ENCODE data around the gene LAMB2.

The LAMB2 gene

DNA sequence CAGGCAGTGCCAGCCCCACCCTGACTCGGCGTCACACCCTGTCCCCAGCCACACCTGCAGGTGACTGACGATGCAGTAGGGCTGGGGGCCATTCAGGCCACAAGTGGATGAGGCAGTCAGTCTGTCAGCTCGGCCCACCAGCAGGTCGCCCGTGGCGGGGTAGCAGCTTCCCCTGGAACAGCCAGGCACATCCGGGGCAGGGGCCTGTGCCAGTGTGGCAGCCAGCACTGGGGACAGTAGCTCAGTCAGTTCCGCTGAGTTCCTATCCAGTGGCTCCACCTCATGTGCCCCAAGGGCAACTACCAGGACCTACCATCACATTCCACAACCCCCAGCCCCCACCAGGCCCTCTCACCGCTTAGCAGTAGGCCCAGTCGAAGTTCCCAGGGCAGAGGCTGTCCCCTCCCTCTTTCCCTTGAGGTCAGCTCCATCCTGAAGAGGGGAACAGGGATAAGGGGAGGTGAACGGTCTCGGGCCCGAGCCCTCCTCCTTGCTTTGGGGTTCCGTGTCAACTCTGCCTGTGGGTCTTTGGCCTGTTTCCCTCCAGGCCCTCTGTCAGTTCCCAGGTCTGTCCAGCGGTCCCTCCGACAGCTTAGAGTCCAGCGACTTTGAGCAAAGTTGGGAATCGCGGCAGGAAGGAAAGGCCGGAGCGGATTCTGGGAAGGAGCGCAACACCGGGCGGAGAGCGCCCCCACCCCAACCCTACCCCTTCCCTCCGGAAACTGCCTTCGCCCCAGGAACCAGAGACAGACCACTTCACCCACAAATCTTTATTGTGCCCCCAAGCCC, at the start of gene LAMB2:
Gene LAMB2 (minus strand): TSS at position 614 of the 789 bp plus-strand sequence. CDS start 183 bp downstream, at position 431.
- peak within 1 kb of the TSS; percentile 88 for H3K4me3 ChIP-seq (ENCODE audit: low read depth, low read length)
- TF ChIP-seq, protein P1, sequence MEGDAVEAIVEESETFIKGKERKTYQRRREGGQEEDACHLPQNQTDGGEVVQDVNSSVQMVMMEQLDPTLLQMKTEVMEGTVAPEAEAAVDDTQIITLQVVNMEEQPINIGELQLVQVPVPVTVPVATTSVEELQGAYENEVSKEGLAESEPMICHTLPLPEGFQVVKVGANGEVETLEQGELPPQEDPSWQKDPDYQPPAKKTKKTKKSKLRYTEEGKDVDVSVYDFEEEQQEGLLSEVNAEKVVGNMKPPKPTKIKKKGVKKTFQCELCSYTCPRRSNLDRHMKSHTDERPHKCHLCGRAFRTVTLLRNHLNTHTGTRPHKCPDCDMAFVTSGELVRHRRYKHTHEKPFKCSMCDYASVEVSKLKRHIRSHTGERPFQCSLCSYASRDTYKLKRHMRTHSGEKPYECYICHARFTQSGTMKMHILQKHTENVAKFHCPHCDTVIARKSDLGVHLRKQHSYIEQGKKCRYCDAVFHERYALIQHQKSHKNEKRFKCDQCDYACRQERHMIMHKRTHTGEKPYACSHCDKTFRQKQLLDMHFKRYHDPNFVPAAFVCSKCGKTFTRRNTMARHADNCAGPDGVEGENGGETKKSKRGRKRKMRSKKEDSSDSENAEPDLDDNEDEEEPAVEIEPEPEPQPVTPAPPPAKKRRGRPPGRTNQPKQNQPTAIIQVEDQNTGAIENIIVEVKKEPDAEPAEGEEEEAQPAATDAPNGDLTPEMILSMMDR (IDR thresholded peaks at IDR 0.05; ENCODE audit: low read depth, low read length), result no peak

DNA sequence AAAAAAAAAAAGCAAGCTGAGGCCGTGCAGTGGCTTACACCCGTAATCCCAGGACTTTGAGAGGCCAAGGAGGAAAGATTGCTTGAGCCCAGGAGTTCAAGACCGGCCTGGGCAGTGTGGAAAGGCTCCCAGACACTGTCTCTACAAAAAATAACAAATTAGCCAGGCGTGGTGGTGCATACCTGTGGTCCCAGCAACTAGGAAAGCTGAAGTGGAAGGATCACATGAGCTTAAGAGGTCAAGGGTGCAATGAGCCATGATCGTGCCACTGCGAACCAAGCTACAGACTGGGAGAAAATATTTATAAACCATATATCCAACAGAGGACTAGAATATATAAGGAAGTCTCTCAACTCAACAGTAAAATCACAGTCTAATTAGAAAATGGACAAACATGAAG, 48.5 kb upstream of the LAMB2 start:
- H3K4me3 ChIP-seq (ENCODE audit: low read depth, low read length), result no peak overlapping the region
- TF ChIP-seq, protein P1 (IDR thresholded peaks at IDR 0.05; ENCODE audit: low read depth, low read length), result no peak

DNA sequence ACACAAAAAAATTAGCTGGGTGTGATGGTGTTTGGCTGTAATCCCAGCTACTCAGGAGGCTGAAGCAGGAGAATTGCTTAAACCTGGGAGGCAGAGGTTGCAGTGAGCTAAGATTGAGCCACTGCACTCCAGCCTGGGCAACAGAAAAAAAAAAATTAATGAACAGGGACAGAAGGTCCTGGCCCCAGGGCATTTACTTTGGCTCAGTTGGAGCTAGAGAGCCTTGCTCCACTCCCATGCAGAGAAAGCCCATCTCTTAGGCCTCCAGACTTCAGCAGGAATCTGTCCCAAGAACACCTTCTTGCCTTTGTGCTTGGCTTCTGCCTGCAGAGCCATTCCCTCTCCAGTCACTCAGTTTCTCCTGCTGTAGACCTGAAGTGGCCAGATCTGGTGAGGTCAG, 47.3 kb upstream of the LAMB2 start:
- H3K4me3 ChIP-seq (ENCODE audit: low read depth, low read length), result no peak overlapping the region
- TF ChIP-seq, protein P1 (IDR thresholded peaks at IDR 0.05; ENCODE audit: low read depth, low read length), result no peak

DNA sequence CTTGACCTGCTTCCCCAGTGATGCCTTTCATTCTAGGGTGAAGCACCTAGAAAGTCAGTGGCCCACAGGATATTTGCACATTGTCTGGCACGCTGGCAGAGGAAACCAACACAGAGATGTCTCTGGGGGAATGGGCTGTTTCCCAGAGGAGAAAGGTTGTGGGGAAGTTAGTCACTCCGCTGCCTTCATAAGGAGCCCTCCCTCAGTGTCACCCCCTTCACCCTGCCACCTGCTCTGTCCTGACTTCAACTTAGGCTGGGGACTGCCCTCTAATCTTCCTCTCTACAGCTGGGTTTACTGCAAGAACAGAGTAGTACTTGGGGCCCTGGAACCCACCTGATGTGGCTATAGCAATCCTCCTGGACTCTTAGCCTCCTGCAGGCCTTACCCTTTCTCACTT, 44.2 kb upstream of the LAMB2 start:
- TF ChIP-seq, protein P1 (IDR thresholded peaks at IDR 0.05; ENCODE audit: low read depth, low read length), result no peak
- H3K4me3 ChIP-seq (ENCODE audit: low read depth, low read length), result no peak overlapping the region

DNA sequence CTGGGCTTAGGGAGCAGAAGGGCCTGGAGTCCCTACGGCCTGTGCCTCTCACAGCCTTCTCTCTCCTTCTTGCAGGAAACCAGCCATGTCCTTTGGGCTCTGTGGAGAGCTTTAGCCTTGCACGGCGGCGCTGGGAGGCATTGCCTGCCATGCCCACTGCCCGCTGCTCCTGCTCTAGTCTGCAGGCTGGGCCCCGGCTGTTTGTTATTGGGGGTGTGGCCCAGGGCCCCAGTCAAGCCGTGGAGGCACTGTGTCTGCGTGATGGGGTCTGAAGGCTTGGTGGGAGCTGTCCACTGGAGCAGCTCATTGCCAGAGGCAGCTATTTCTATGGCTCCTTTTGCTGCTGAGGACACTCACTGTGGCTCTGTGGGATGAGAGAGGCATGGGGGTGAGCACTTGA, 42.7 kb upstream of the LAMB2 start:
- TF ChIP-seq, protein P1 (IDR thresholded peaks at IDR 0.05; ENCODE audit: low read depth, low read length), result no peak
- H3K4me3 ChIP-seq (ENCODE audit: low read depth, low read length), result no peak overlapping the region

DNA sequence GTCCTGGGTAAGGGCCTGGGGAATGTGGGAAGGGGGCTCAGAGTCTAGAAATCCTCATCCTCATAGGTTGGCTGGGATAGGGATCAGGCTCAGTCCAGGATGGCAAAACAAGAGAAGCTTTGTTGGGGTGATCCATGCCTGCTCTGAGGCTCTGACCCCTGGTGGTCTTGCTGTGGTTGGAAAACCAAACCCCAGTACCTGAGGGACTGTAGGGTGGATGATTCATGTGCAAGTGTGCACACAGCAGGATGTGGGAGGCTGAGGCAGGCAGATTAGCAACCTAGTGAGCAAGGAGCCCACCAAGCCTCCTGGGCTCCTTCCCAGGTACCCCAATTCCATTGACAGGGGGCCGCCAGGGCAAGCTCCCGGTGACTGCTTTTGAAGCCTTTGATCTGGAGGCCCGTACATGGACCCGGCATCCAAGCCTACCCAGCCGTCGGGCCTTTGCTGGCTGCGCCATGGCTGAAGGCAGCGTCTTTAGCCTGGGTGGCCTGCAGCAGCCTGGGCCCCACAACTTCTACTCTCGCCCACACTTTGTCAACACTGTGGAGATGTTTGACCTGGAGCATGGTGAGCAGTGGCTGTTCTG, 41.6 kb upstream of the LAMB2 start:
- TF ChIP-seq, protein P1 (IDR thresholded peaks at IDR 0.05; ENCODE audit: low read depth, low read length), result no peak
- no peak overlapping the region for H3K4me3 ChIP-seq (ENCODE audit: low read depth, low read length)

DNA sequence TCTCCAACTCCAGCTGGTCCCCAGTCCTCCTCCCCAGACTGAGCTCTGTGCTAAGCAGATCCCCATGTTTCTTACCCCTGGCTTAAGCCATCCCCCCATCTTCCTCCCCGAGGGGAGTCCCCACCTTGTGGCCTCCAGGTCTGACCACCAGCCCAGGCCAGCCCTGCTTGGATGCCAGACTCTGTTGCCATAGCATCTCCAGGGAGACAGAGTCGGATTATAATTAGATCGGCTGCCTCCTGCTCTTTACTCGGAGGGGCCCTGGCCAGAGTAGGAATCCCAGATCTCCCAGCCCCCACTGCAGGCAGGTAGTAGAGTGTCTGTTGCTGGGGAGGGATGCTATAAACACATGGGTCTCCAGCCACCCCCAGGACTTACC, 40.9 kb upstream of the LAMB2 start:
- TF ChIP-seq, protein P1 (IDR thresholded peaks at IDR 0.05; ENCODE audit: low read depth, low read length), result no peak
- no peak overlapping the region for H3K4me3 ChIP-seq (ENCODE audit: low read depth, low read length)
